ENCODE data around the gene PANK4. TPM values are rescaled to one million over a fixed set of nuclear protein-coding genes. Genes with fewer than 3 reads are reported as not detected.
"Not testable (repeated sequence)": the region's sequence is repeated elsewhere in the genome, so short reads cannot be mapped to it uniquely, and the experiment has no call there.

PANK4 gene
- total RNA-seq, 2 experiments from 2014 or later: 86.5 to 88.9 TPM

DNA sequence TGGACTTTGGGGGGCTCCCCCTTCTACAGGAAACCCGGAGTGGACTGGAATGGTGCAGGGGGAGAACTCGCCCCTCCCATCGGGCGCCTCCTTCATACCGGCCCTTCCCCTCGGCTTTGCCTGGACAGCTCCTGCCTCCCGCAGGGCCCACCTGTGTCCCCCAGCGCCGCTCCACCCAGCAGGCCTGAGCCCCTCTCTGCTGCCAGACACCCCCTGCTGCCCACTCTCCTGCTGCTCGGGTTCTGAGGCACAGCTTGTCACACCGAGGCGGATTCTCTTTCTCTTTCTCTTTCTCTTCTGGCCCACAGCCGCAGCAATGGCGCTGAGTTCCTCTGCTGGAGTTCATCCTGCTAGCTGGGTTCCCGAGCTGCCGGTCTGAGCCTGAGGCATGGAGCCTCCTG is 29.9 kb upstream of the PANK4 start, which contains the start of gene TNFRSF14:
Gene TNFRSF14, plus strand, starts transcription at position 95 of the 401 bp plus-strand sequence. Its CDS starts 294 bp downstream, at position 389.
- peak; percentile 79 for DNase-seq
- H3K27ac Mint-ChIP-seq: peak within 1 kb of the TSS; percentile 99
- no peaks in the 10 kb centered on the region for H3K9me3 Mint-ChIP-seq
- H3K27me3 Mint-ChIP-seq: no peaks in the 10 kb centered on the region
- H3K4me3 Mint-ChIP-seq: peak within 1 kb of the TSS; percentile 98
- peak; percentile 68 for ATAC-seq (ENCODE audit: low read depth)
- peaks cover 21% of the 10 kb centered on the region for H3K4me1 Mint-ChIP-seq
- peaks cover 11% of the 10 kb centered on the region for H3K36me3 Mint-ChIP-seq
- POLR2A ChIA-PET: interaction anchor here (0.6 to 11.0 kb wide), 23 partner anchors 9 to 424 kb away, joined by 3 to 231 read pairs (median 4); partner anchors contain the start of genes FAAP20, MORN1, PANK4 and PEX10

DNA sequence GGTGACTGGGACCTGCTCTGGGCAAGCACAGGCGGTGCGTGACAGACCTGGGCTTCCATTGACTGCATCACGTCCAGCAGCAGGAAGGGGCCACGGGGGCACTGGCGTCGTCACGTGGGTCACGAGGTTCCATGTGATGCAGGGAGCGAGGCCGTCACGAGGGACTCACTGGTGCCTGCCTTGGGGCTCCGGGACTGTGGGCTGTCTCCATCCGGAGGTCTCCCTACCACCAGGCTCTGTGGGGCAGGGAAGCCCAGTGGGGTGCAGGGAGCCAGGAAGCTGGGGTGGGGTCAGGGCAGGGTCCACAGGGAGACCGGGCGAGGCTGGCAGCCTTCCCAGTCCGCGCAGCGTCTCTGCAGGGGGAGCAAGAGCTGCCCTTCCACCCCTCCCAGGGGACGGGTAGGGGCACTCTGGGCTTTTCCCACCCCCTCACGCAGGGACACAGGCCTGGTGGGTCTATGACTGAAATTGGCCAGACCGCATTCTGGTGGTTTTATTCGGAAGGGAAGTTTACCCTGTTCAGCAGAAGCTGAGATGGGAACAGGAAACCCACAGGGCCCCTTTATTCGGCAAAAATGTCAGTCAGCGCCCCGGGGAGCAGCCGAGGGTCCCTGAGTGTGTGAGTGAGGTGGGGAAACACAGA is 29.4 kb upstream of the PANK4 start:
- Mint-ChIP-seq H3K27ac (peak overlapping the region; percentile 99), H3K27me3 (no peaks in the 10 kb centered on the region), H3K36me3 (peaks cover 9% of the 10 kb centered on the region), H3K4me1 (peaks cover 22% of the 10 kb centered on the region), H3K9me3 (no peaks in the 10 kb centered on the region), H3K4me3 (peak overlapping the region; percentile 98)
- POLR2A ChIA-PET: interaction anchor here (0.6 to 11.0 kb wide), 22 partner anchors 9 to 423 kb away, joined by 3 to 231 read pairs (median 6); partner anchors contain the start of genes FAAP20, MORN1, PANK4 and PEX10
- ATAC-seq (ENCODE audit: low read depth) (peak; percentile 59), DNase-seq (peak; percentile 84)

DNA sequence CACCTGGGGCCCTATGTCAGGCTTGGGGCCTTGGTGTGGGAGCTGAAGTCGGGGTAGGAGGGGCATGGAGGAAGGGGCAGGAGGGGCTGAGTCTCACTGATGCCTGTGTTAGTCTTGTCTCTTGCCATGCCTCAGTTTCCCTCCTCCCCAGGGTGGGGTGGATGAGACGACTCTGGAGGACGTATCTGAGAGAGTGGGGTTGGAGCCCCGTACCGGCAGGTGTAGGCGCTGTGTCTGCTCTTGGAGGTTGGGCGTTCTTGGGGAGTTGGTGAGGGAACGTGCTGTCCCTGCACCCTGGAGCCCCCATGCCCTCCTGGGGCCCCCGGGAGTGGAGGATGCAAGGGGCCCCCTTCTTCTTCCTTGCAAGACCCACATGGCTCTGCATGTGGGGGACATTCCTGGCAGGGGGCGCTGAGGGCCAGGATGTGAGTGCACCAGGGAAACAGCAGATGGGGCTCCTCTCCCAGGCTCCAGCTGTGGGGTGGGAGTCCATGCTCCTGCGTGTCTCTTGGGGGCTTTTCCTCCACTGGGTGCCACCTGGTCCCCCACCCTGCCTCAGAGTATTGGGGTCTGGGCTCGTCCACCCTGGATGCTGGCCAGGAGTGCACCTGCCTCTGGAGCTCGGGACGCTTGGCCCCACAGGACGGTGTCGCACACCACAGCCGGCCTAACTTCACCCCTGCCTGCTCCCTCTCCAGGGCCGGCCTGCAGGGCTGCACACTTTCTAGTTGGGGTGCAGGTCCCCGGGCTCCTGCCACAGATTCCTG is 28.4 kb upstream of the PANK4 start:
- Mint-ChIP-seq H3K4me3 (peak overlapping the region; percentile 98), H3K36me3 (peaks cover 9% of the 10 kb centered on the region), H3K4me1 (peaks cover 22% of the 10 kb centered on the region), H3K27ac (peak overlapping the region; percentile 99), H3K9me3 (no peaks in the 10 kb centered on the region), H3K27me3 (no peaks in the 10 kb centered on the region)
- POLR2A ChIA-PET: interaction anchor here (2.4 to 11.0 kb wide), 7 partner anchors 8 to 139 kb away, joined by 10 to 231 read pairs (median 32); partner anchors contain the start of genes PANK4 and PRXL2B
- DNase-seq (peak; percentile 74), ATAC-seq (ENCODE audit: low read depth) (peak; percentile 19)

DNA sequence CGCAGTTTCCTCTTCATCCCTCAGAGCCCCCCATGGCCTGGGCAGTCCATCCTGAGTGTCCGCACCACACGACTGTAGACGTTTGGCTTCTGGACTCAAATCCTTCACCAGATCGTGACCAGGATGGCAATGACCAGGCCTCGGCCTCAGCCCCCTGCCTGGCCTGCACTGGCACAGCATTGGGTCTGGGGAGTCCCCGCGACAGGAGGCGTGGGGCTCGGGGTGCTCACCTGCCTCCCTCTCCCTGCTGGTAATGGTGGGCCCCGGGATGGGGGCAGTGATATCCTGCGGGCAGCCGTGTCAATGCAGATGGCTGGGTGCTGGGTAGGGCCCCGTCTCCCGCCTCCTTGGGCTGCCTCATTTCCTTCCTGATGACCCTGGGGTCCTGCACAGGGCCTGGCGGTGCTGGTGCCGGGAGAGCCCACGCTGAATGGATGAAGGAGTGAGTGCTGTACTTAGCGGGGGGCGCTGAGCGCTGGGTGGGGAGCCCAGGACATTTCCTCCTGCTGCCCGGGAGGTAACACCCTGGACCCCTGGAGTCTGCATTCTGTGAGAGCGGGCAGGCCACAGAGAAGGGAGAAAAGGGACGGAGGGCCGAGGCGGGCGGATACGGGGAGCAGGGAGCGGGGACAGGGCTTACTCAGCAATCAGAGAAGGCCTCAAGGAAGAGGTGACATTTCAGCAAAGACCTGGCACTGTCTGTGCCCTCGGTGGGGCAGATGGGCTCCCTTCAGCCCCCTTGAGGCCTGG is 27.6 kb upstream of the PANK4 start:
- POLR2A ChIA-PET: interaction anchor here (2.4 to 11.0 kb wide), 5 partner anchors 7 to 138 kb away, joined by 10 to 231 read pairs (median 25); partner anchors contain the start of gene PRXL2B
- H3K27ac Mint-ChIP-seq: peak overlapping the region; percentile 99
- peaks cover 9% of the 10 kb centered on the region for H3K36me3 Mint-ChIP-seq
- no peaks in the 10 kb centered on the region for H3K9me3 Mint-ChIP-seq
- peak overlapping the region; percentile 98 for H3K4me3 Mint-ChIP-seq
- no peak for DNase-seq
- peaks cover 23% of the 10 kb centered on the region for H3K4me1 Mint-ChIP-seq
- no peaks in the 10 kb centered on the region for H3K27me3 Mint-ChIP-seq
- no peak for ATAC-seq (ENCODE audit: low read depth)

DNA sequence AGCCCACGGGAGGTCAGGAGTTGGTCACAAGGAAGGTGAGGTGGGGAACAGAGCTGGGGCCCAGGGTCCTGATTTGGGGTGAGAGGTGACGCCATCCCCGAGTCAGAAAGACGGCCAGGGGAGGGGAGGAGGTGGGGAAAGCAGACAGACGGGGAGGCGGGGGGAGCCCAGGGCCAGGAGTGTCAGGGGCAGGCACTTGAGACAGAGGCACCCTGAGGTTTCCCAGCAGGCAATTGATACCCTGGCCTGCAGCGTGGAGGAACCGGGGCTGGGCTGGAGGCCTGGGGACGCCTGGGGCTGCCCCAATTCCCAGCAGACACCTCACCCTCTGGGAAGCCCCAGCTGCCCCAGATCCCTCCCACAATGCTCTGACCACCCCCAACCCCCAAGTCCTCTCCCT is 26.7 kb upstream of the PANK4 start:
- ATAC-seq (ENCODE audit: low read depth); H3K27me3 Mint-ChIP-seq; POLR2A ChIA-PET; H3K9me3 Mint-ChIP-seq; H3K36me3 Mint-ChIP-seq; H3K4me3 Mint-ChIP-seq; DNase-seq; H3K27ac Mint-ChIP-seq: not testable (repeated sequence)
- H3K4me1 Mint-ChIP-seq: peaks cover 24% of the 10 kb centered on the region

DNA sequence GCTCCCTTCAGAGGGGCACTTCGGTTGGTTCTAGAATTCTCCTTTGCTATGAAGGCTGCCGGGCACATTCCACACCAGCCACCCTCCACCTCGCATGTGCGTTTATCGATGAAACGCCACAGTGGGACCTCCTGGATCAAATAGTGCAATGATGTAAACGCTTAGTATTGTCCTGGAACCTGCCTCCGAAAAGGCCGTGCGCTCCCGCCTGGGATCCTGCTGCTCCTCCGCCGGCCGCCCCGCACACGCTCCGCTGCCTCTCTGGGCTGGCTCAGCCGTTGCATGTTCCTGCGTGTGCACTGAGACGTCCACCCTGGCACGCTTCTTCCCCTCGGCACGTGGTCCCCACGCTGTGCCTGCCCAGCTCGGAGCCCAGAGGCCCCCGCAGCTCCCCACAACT is 25.8 kb upstream of the PANK4 start:
- POLR2A ChIA-PET: interaction anchor here (0.8 kb wide), 1 partner anchor 33 kb away, joined by 3 read pairs; no protein-coding TSS in a partner anchor
- ATAC-seq (ENCODE audit: low read depth): no peak
- DNase-seq: no peak
- Mint-ChIP-seq H3K27ac (no peak overlapping the region), H3K4me3 (no peak overlapping the region), H3K27me3 (no peaks in the 10 kb centered on the region), H3K4me1 (peaks cover 23% of the 10 kb centered on the region), H3K9me3 (no peaks in the 10 kb centered on the region), H3K36me3 (peaks cover 7% of the 10 kb centered on the region)

DNA sequence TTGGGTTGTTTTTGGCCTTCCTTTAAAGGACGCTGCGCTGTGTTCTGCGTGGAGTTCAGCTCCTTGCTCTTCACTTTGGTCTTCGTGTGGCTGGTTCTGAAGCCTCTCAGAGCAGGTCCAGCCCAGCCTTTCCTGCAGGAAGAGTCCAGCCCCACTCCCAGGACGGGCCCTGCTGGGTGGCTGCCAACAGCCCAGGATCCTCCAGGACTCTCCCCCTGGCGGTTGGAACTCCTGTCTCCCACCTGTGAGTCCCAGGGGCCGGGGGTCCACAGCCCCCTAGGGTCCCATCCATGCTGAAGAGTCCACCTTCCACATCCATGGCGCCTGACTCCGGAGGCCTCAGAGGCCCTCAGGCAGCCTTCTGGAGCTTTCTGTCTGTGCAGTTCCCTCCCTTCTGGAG is 25.1 kb upstream of the PANK4 start:
- not testable (repeated sequence) for H3K36me3 Mint-ChIP-seq; DNase-seq; ATAC-seq (ENCODE audit: low read depth); H3K9me3 Mint-ChIP-seq; H3K27me3 Mint-ChIP-seq; H3K27ac Mint-ChIP-seq; H3K4me3 Mint-ChIP-seq
- POLR2A ChIA-PET: interaction anchor here (0.8 kb wide), 1 partner anchor 34 kb away, joined by 3 read pairs; no protein-coding TSS in a partner anchor
- H3K4me1 Mint-ChIP-seq: peaks cover 23% of the 10 kb centered on the region

DNA sequence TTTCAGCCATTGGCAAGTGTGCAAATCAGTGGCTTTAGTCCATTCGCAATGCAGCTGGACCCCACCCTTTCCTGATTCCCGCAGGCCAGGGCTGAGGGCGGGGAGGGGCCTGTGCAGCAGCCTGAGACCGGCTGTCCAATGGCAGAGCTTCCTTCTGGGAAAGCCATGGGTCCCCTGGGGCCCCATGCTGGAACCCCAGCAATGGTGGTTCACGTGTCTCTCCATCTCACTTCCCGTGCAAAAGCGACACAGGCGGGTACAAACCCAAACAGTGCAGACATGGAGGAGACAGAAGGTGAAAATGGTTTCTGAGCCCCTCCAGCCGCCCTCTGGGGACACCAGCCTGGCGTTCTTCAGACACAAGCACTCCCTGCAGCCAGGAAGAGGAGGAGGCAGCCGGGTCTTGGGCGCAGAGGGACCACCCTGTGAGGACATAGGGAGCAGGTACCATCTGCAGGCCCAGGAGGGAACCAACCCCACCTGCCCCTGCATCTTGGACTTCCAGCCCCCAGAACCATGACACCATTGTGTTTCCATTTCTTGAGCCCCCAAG is 24.0 kb upstream of the PANK4 start:
- H3K36me3 Mint-ChIP-seq; H3K27me3 Mint-ChIP-seq; H3K9me3 Mint-ChIP-seq; DNase-seq; ATAC-seq (ENCODE audit: low read depth); H3K4me3 Mint-ChIP-seq: not testable (repeated sequence)
- peaks cover 20% of the 10 kb centered on the region for H3K4me1 Mint-ChIP-seq
- POLR2A ChIA-PET: interaction anchor here (5.1 to 5.2 kb wide), 2 partner anchors 35 to 134 kb away, joined by 97 to 98 read pairs; partner anchors contain the start of gene PRXL2B
- H3K27ac Mint-ChIP-seq: peak overlapping the region; percentile 84

DNA sequence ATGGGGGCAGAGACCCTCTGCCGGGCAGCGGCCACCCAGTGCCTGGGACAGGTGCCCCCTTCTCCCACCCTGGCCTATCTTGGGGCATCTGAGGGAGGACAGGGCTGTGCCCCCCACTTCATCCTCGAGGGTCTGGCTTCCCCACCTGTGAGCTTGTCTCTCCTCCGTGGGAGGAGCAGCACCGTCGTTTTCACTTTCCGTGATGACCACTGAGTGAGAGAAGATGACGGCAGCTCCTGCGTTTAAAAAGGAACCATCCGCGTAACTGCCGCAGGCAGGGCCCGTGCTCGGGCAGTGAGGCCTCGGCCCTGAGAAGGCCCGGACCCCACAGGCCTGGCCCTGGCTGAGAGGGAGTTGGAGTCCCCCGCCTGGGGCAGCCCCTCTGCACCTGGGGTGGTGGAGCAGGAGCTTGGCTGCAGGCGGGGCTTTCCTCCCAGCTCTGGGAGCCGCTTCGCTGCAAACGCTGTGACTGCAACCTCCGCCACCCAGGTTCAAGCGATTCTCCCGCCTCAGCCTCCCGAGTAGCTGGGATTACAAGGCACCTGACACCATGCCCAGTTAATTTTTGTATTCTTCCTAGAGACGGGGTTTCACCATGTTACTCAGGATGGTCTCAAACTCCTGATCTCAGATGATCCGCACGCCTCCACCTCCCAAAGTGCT is 23.1 kb upstream of the PANK4 start:
- H3K4me3 Mint-ChIP-seq: peak overlapping the region; percentile 91
- not testable (repeated sequence) for H3K9me3 Mint-ChIP-seq; H3K36me3 Mint-ChIP-seq; DNase-seq; H3K27me3 Mint-ChIP-seq; ATAC-seq (ENCODE audit: low read depth)
- POLR2A ChIA-PET: interaction anchor here (1.0 to 6.9 kb wide), 7 partner anchors 7 to 136 kb away, joined by 4 to 128 read pairs (median 71); partner anchors contain the start of genes PANK4, PEX10, PRXL2B and TNFRSF14
- peaks cover 16% of the 10 kb centered on the region for H3K4me1 Mint-ChIP-seq
- H3K27ac Mint-ChIP-seq: peak overlapping the region; percentile 96

DNA sequence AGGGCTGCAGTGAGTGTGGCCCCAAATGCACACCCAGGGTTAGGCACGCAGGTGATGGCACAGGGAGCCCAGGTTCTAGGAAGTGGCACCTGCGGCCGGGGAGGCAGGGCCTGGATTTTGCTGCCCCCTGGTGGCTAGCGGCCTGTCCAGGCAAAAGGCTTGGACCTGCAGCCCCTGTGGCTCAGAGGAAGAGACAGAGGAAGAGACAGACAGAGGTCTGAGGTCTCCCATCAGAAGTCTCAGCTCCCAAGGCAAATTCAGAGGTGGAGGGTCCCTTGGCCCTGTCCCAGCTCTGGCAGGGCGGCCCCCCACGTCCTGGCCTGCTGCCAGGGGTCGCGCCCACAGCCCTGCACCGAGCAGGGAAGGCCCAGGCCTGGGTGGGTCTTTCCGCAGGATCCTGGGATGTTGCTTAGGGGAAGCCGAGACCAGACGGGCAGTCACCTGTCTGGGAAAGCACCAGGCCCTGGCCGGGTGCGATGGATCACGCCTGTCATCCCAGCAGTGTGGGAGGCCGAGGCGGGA is 21.7 kb upstream of the PANK4 start:
- POLR2A ChIA-PET: interaction anchor here (0.7 to 6.9 kb wide), 24 partner anchors 9 to 690 kb away, joined by 3 to 128 read pairs (median 4); partner anchors contain the start of genes FAAP20, HES5, PANK4 and PEX10
- H3K27me3 Mint-ChIP-seq: no peaks in the 10 kb centered on the region
- no peaks in the 10 kb centered on the region for H3K36me3 Mint-ChIP-seq
- ATAC-seq (ENCODE audit: low read depth) (peak; percentile 24), DNase-seq (peak; percentile 88)
- H3K27ac Mint-ChIP-seq: peak overlapping the region; percentile 96
- H3K4me1 Mint-ChIP-seq: peaks cover 10% of the 10 kb centered on the region
- H3K4me3 Mint-ChIP-seq: peak overlapping the region; percentile 91
- no peaks in the 10 kb centered on the region for H3K9me3 Mint-ChIP-seq

DNA sequence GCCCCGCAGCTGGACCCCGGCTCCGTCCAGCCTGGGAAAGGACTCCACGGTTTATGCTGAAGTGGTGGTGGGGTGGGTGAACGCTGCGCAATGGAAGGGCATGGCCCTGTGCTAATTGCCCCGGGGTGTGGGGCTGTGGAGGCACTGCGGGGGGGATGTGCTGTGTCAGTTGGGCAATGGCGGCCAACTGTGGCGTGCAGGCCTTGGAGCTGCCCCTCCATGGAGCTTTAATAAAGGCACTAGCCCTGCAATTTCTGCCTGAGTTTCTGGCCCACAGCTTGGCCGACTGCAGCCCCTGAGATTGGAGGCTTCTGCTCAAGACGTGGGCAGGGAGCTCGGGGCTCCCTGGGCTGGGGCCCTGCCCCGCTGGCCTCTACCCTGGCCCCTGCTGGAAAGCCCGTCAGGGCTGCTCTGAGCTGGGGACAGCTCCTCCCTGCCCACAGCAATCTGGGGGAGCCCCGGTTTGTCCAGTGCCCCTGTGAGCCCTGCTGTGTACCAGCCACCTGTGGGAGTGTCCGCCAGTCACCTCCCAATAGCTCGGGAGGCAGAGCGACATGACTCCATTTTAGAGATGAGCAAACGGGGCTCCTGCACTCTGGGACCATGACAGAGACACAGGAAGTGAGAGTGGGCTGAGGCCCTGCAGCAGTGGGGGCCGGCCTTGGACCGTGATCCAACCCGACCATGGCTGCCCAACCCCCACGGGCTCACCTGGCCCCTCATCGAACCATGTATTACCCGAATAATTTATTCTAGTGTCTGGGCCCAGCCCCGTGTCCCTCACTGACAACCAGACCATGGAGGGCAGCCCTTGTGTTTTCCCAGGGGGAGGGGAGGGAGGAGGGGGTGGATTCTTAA is 21.0 kb upstream of the PANK4 start:
- no peaks in the 10 kb centered on the region for H3K36me3 Mint-ChIP-seq
- H3K4me3 Mint-ChIP-seq: peak overlapping the region; percentile 91
- H3K27ac Mint-ChIP-seq: peak overlapping the region; percentile 96

More for the DNA sequence above, 21.0 kb upstream of the PANK4 start:
- Mint-ChIP-seq H3K4me1 (peaks cover 10% of the 10 kb centered on the region), H3K9me3 (no peaks in the 10 kb centered on the region), H3K27me3 (no peaks in the 10 kb centered on the region)
- peak; percentile 77 for DNase-seq
- peak; percentile 34 for ATAC-seq (ENCODE audit: low read depth)
- POLR2A ChIA-PET: interaction anchor here (0.7 to 6.9 kb wide), 30 partner anchors 10 to 358 kb away, joined by 3 to 128 read pairs (median 4); partner anchors contain the start of genes FAAP20, HES5, MORN1 and PANK4

Data from activated naive CD8-positive, alpha-beta T cell treated with anti-CD3 and anti-CD28 coated beads, Interleukin-2, amount 10 ng/mL, durations not matched to agents 7 days and 5 days (primary cell).